ENCODE measurements around the gene CTIF. TPM values are rescaled to one million over a fixed set of nuclear protein-coding genes. Genes with fewer than 3 reads are reported as not detected.

CTIF gene
- total RNA-seq, 2 experiments from 2014 or later: 0.06 to 0.38 TPM

GRCh38 chr18:48668466-48669179, 129.8 kb downstream of the CTIF start:
- DNase-seq (ENCODE audit: low spot score): no peak
- H3K9me3 ChIP-seq (ENCODE audit: low read length): no peaks in the 10 kb centered on the region
- CTCF ChIA-PET (ENCODE audit: unreplicated experiment): no interaction called here
- TF ChIP-seq CTCF (conservative IDR thresholded peaks at IDR 0.05; ENCODE audit: low read length): peak; percentile 42
- no peak for TF ChIP-seq EZH2phosphoT487 (IDR thresholded peaks at IDR 0.05; ENCODE audit: borderline replicate concordance, low read depth, low read length)
- no peaks in the 10 kb centered on the region for H4K20me1 ChIP-seq (ENCODE audit: insufficient read depth, low read length)
- intact Hi-C loops (cut with micrococcal nuclease; ENCODE audit: unreplicated experiment): loop anchor here (5.0 kb wide), 1 partner anchor 46 kb away; no protein-coding TSS in a partner anchor
- H3K79me2 ChIP-seq (ENCODE audit: insufficient read depth, low read depth, low read length): no peaks in the 10 kb centered on the region
- H3K36me3 ChIP-seq (ENCODE audit: insufficient read depth, low read length): no peaks in the 10 kb centered on the region
- H2AFZ ChIP-seq (ENCODE audit: low read length): no peak overlapping the region
- POLR2A ChIA-PET: no interaction called here
- H3K4me1 ChIP-seq (ENCODE audit: insufficient read depth, low read length, poor library complexity, severe bottlenecking): peaks cover 26% of the 10 kb centered on the region
- H3K4me3 ChIP-seq (ENCODE audit: low read depth, low read length, poor library complexity, severe bottlenecking): no peak overlapping the region
- no peaks in the 10 kb centered on the region for H3K9me2 ChIP-seq (ENCODE audit: insufficient read depth, low read length)
- BruUV-seq (replicated peaks): no TSS peak
- no peak overlapping the region for H3K27ac ChIP-seq (ENCODE audit: low read depth, low read length, poor library complexity, severe bottlenecking)
- H3K4me2 ChIP-seq (ENCODE audit: low read length): no peak overlapping the region

GRCh38 chr18:48669180-48669675, 130.4 kb downstream of the CTIF start:
- intact Hi-C loops (cut with micrococcal nuclease; ENCODE audit: unreplicated experiment): loop anchor here (5.0 kb wide), 1 partner anchor 47 kb away; no protein-coding TSS in a partner anchor
- H3K27ac ChIP-seq (ENCODE audit: low read depth, low read length, poor library complexity, severe bottlenecking): no peak overlapping the region
- peaks cover 32% of the 10 kb centered on the region for H3K4me1 ChIP-seq (ENCODE audit: insufficient read depth, low read length, poor library complexity, severe bottlenecking)
- H3K4me2 ChIP-seq (ENCODE audit: low read length): no peak overlapping the region
- no peak for TF ChIP-seq CTCF (conservative IDR thresholded peaks at IDR 0.05; ENCODE audit: low read length)
- no peak for TF ChIP-seq EZH2phosphoT487 (IDR thresholded peaks at IDR 0.05; ENCODE audit: borderline replicate concordance, low read depth, low read length)
- H3K36me3 ChIP-seq (ENCODE audit: insufficient read depth, low read length): no peaks in the 10 kb centered on the region
- H3K9me3 ChIP-seq (ENCODE audit: low read length): no peaks in the 10 kb centered on the region
- no peak overlapping the region for H2AFZ ChIP-seq (ENCODE audit: low read length)
- no peak overlapping the region for H3K4me3 ChIP-seq (ENCODE audit: low read depth, low read length, poor library complexity, severe bottlenecking)
- ChIA-PET POLR2A (no interaction called here), CTCF (ENCODE audit: unreplicated experiment) (no interaction called here)
- no peak for DNase-seq (ENCODE audit: low spot score)
- no TSS peak for BruUV-seq (replicated peaks)
- H3K79me2 ChIP-seq (ENCODE audit: insufficient read depth, low read depth, low read length): no peaks in the 10 kb centered on the region
- no peaks in the 10 kb centered on the region for H3K9me2 ChIP-seq (ENCODE audit: insufficient read depth, low read length)
- no peaks in the 10 kb centered on the region for H4K20me1 ChIP-seq (ENCODE audit: insufficient read depth, low read length)

All from OCI-LY7 (cell line).